Smooth muscle cell (in vitro differentiated cells): Measurements from ENCODE around the gene TUBB2B. TPM values are rescaled to one million over a fixed set of nuclear protein-coding genes. Genes with fewer than 3 reads are reported as not detected.
"Not testable (repeated sequence)": the region's sequence is repeated elsewhere in the genome, so short reads cannot be mapped to it uniquely, and the experiment has no call there.

ENCODE experiments used
- DNase-seq: peaks from one replicate; lab custom pipeline; 2025; ENCODE audit not compliant: unreplicated experiment; lab: John Stamatoyannopoulos, UW
- H2AFZ ChIP-seq: fragments of 200-600 bp; sonication (generic); 2 replicates; pipeline ENCODE4 v1.6.0; 2016; ENCODE audit warnings: antibody characterized with exemption, low read depth, mild to moderate bottlenecking
- H3F3A ChIP-seq: fragments of 200-600 bp; sonication (generic); 2 replicates; pipeline ENCODE4 v1.6.0; 2017; ENCODE audit warnings: antibody characterized with exemption, low read depth
- H3K27ac ChIP-seq: fragments of 200-600 bp; sonication (generic); 2 replicates; pipeline ENCODE4 v1.5.1; 2016; ENCODE audit warnings: low read depth, mild to moderate bottlenecking
- H3K27me3 ChIP-seq: fragments of 200-600 bp; sonication (generic); 2 replicates; pipeline ENCODE4 v1.6.1; 2016; ENCODE audit warnings: low read depth, mild to moderate bottlenecking
- H3K36me3 ChIP-seq: fragments of 200-600 bp; sonication (generic); 2 replicates; pipeline ENCODE4 v1.5.1; 2016; ENCODE audit warnings: low read depth
- H3K4me1 ChIP-seq: fragments of 200-600 bp; sonication (generic); 2 replicates; pipeline ENCODE4 v1.5.1; 2016; ENCODE audit warnings: low read depth
- H3K4me2 ChIP-seq: fragments of 200-600 bp; sonication (generic); 2 replicates; pipeline ENCODE4 v1.6.0; 2016; ENCODE audit warnings: mild to moderate bottlenecking
- H3K4me3 ChIP-seq: fragments of 200-600 bp; sonication (generic); 2 replicates; pipeline ENCODE4 v1.5.1; 2016; ENCODE audit warnings: mild to moderate bottlenecking
- H3K79me2 ChIP-seq: fragments of 200-600 bp; sonication (generic); 2 replicates; pipeline ENCODE4 v1.6.0; 2016; ENCODE audit warnings: low read depth, mild to moderate bottlenecking
- H3K9ac ChIP-seq: fragments of 200-600 bp; sonication (generic); 2 replicates; pipeline ENCODE4 v1.6.0; 2016; ENCODE audit warnings: low read depth
- H3K9me3 ChIP-seq: fragments of 200-600 bp; sonication (generic); replicated peaks from 2 replicates; pipeline ENCODE4 v1.5.1; 2016; ENCODE audit warnings: low read depth
- H4K20me1 ChIP-seq: fragments of 200-600 bp; sonication (generic); 2 replicates; pipeline ENCODE4 v1.6.0; 2016; ENCODE audit warnings: low read depth
- WGBS: methylation state at CpG from one replicate; pipeline ENCODE4 v1.1.7; 2016; ENCODE audit warnings: low lambda C conversion rate; 5-methylcytosine and 5-hydroxymethylcytosine counted together
- polyA plus RNA-seq: library from polyadenylated mRNA; unstranded; fragments of >200 nt; fragmentation: Nextera tagmentation; extraction: Ambion mirVana; gene quantifications from 2 replicates; pipeline ENCODE4 v1.2.1, GENCODE V29; 2016
- total RNA-seq: library from RNA; depleted of rRNA; stranded (reverse); fragments of >200 nt; gene quantifications from 2 replicates; pipeline ENCODE4 v1.2.3, GENCODE V29; 2014
- TF ChIP-seq, protein P1 (sequence below): fragments of 200-600 bp; sonication (generic); IDR thresholded peaks from 2 replicates; pipeline ENCODE4 v1.5.1; 2017; ENCODE audit warnings: borderline replicate concordance, mild to moderate bottlenecking, antibody characterized with exemption; ENCODE audit not compliant: insufficient read depth, poor library complexity, severe bottlenecking

Gene TUBB2B
- total and polyA plus RNA-seq, 2 experiments from 2014 or later: 22.7 to 62.1 TPM

DNA sequence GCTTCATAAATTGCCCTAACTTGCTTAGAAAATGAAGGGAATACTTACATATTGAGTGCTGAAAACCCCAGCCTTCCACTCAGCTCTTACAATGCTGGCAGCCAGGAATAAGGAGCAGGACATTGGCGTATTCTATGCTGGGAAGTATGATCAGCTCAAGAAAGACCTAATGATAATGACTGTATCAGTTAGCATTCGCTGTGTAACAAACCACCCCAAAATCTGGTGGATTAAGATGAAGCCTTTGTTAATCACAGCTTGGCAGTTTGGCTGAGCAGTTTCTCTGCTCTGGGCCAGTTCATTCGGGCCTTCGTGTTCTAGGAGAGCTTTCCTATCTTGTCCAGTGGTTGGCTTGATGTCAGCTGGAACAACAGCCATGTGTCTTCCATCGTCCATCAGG is 36.7 kb downstream of the TUBB2B start:
- no peaks in the 10 kb centered on the region for H3K36me3 ChIP-seq
- no peak overlapping the region for H2AFZ ChIP-seq
- no peak for DNase-seq
- no peaks in the 10 kb centered on the region for H3K27me3 ChIP-seq
- 93% methylated on average over 5 of the region's 5 CpGs for WGBS
- no peak overlapping the region for H3K27ac ChIP-seq
- no peaks in the 10 kb centered on the region for H4K20me1 ChIP-seq
- H3K4me2 ChIP-seq: no peak overlapping the region
- no peak overlapping the region for H3K4me3 ChIP-seq
- no peaks in the 10 kb centered on the region for H3F3A ChIP-seq
- no peaks in the 10 kb centered on the region for H3K79me2 ChIP-seq
- TF ChIP-seq, protein P1, sequence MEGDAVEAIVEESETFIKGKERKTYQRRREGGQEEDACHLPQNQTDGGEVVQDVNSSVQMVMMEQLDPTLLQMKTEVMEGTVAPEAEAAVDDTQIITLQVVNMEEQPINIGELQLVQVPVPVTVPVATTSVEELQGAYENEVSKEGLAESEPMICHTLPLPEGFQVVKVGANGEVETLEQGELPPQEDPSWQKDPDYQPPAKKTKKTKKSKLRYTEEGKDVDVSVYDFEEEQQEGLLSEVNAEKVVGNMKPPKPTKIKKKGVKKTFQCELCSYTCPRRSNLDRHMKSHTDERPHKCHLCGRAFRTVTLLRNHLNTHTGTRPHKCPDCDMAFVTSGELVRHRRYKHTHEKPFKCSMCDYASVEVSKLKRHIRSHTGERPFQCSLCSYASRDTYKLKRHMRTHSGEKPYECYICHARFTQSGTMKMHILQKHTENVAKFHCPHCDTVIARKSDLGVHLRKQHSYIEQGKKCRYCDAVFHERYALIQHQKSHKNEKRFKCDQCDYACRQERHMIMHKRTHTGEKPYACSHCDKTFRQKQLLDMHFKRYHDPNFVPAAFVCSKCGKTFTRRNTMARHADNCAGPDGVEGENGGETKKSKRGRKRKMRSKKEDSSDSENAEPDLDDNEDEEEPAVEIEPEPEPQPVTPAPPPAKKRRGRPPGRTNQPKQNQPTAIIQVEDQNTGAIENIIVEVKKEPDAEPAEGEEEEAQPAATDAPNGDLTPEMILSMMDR: no peak
- no peak overlapping the region for H3K9ac ChIP-seq
- H3K4me1 ChIP-seq: peaks cover 18% of the 10 kb centered on the region
- no peaks in the 10 kb centered on the region for H3K9me3 ChIP-seq

GRCh38 chr6:3190056-3190455 is 37.4 kb downstream of the TUBB2B start:
- H3K4me3 ChIP-seq: no peak overlapping the region
- no peak overlapping the region for H3K9ac ChIP-seq
- peaks cover 11% of the 10 kb centered on the region for H3K4me1 ChIP-seq
- H3K79me2 ChIP-seq: no peaks in the 10 kb centered on the region
- DNase-seq: no peak
- H3F3A ChIP-seq: no peaks in the 10 kb centered on the region
- H3K9me3 ChIP-seq: no peaks in the 10 kb centered on the region
- H3K27ac ChIP-seq: no peak overlapping the region
- no peak overlapping the region for H2AFZ ChIP-seq
- TF ChIP-seq, protein P1: no peak
- no peaks in the 10 kb centered on the region for H3K36me3 ChIP-seq
- 90% methylated on average over 4 of the region's 4 CpGs for WGBS
- H4K20me1 ChIP-seq: no peaks in the 10 kb centered on the region
- no peak overlapping the region for H3K4me2 ChIP-seq
- no peaks in the 10 kb centered on the region for H3K27me3 ChIP-seq

DNA sequence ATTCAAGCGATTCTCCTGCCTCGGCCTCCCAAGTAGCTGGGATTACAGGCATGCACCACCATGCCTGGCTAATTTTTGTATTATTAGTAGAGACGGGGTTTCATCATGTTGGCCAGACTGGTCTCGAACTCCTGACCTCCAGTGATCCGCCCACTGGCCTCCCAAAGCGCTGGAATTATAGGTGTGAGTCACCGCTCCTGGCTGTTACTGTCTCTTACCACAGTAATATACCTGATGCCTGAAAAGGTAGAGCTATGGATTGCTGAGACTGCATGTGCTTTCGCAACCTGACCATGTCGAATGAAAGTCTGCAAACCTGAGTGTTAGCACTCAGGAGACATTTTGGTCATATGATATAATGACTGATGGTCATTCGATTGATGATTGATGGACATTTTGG is 38.3 kb downstream of the TUBB2B start:
- not testable (repeated sequence) for H3K79me2 ChIP-seq, H3F3A ChIP-seq, H3K9ac ChIP-seq, H4K20me1 ChIP-seq, H3K27me3 ChIP-seq, H3K4me3 ChIP-seq, H3K27ac ChIP-seq, H3K4me2 ChIP-seq, H3K4me1 ChIP-seq, H2AFZ ChIP-seq, DNase-seq, H3K36me3 ChIP-seq, H3K9me3 ChIP-seq
- WGBS: 89% methylated on average over 10 of the region's 10 CpGs

- TF ChIP-seq, protein P1: no peak
- no peaks in the 10 kb centered on the region for H3F3A ChIP-seq
- no peak overlapping the region for H2AFZ ChIP-seq
- no peaks in the 10 kb centered on the region for H3K79me2 ChIP-seq
- no peaks in the 10 kb centered on the region for H3K27me3 ChIP-seq
- no peak overlapping the region for H3K4me3 ChIP-seq
- WGBS: 97% methylated on average over 7 of the region's 7 CpGs
- H3K27ac ChIP-seq: no peak overlapping the region
- H3K4me1 ChIP-seq: no peaks in the 10 kb centered on the region
- DNase-seq: no peak
- H3K9ac ChIP-seq: no peak overlapping the region
- no peak overlapping the region for H3K4me2 ChIP-seq
- no peaks in the 10 kb centered on the region for H3K9me3 ChIP-seq
- H4K20me1 ChIP-seq: no peaks in the 10 kb centered on the region
- no peaks in the 10 kb centered on the region for H3K36me3 ChIP-seq
Observed at GRCh38 chr6:3188262-3188661, 39.2 kb downstream of the TUBB2B start.
